Measurements from ENCODE around the gene BCKDK.
"Not testable (repeated sequence)": the region's sequence is repeated elsewhere in the genome, so short reads cannot be mapped to it uniquely, and the experiment has no call there.

Gene BCKDK

GRCh38 chr16:31143011-31143693, 35.0 kb downstream of the BCKDK start:
- ATAC-seq, result no peak
- TF ChIP-seq TOX (CRISPR knock-in tag; IDR thresholded peaks at IDR 0.05; ENCODE audit: borderline replicate concordance), result no peak
- TF ChIP-seq ISL1 (CRISPR knock-in tag; IDR thresholded peaks at IDR 0.05), result no peak
- no peak for TF ChIP-seq TCF4 (CRISPR knock-in tag; IDR thresholded peaks at IDR 0.05; ENCODE audit: borderline replicate concordance)
- no peak for TF ChIP-seq ZNF8 (CRISPR knock-in tag; IDR thresholded peaks at IDR 0.05)
- TF ChIP-seq CSDC2 (CRISPR knock-in tag; IDR thresholded peaks at IDR 0.05), result no peak
- no peak for TF ChIP-seq PATZ1 (CRISPR knock-in tag; IDR thresholded peaks at IDR 0.05; ENCODE audit: borderline replicate concordance)
- TF ChIP-seq GLIS3 (CRISPR knock-in tag; IDR thresholded peaks at IDR 0.05), result no peak
- TF ChIP-seq CSRNP3 (CRISPR knock-in tag; IDR thresholded peaks at IDR 0.05), result no peak
- no peak for TF ChIP-seq SNAI2 (CRISPR knock-in tag; IDR thresholded peaks at IDR 0.05)

- no peak for TF ChIP-seq ZNF8 (CRISPR knock-in tag; IDR thresholded peaks at IDR 0.05)
- no peak for TF ChIP-seq GLIS3 (CRISPR knock-in tag; IDR thresholded peaks at IDR 0.05)
- no peak for TF ChIP-seq TOX (CRISPR knock-in tag; IDR thresholded peaks at IDR 0.05; ENCODE audit: borderline replicate concordance)
- no peak for TF ChIP-seq SNAI2 (CRISPR knock-in tag; IDR thresholded peaks at IDR 0.05)
- no peak for TF ChIP-seq ZFP3 (CRISPR knock-in tag; IDR thresholded peaks at IDR 0.05)
- TF ChIP-seq CSDC2 (CRISPR knock-in tag; IDR thresholded peaks at IDR 0.05), result no peak
- no peak for TF ChIP-seq BACH2 (CRISPR knock-in tag; IDR thresholded peaks at IDR 0.05; ENCODE audit: borderline replicate concordance)
- no peak for TF ChIP-seq ZNF70 (CRISPR knock-in tag; IDR thresholded peaks at IDR 0.05)
- no peak for TF ChIP-seq RARB (CRISPR knock-in tag; IDR thresholded peaks at IDR 0.05)
- no peak for TF ChIP-seq ARNTL (CRISPR knock-in tag; IDR thresholded peaks at IDR 0.05; ENCODE audit: borderline replicate concordance, low read depth)
- no peak for TF ChIP-seq PATZ1 (CRISPR knock-in tag; IDR thresholded peaks at IDR 0.05; ENCODE audit: borderline replicate concordance)
- no peak for TF ChIP-seq ESRRG (CRISPR knock-in tag; IDR thresholded peaks at IDR 0.05)
- TF ChIP-seq ZC3H10 (CRISPR knock-in tag; IDR thresholded peaks at IDR 0.05), result no peak
- ATAC-seq, result no peak
Observed at GRCh38 chr16:31143694-31144148, 35.5 kb downstream of the BCKDK start.

GRCh38 chr16:31144418-31144817, 36.2 kb downstream of the BCKDK start:
- ATAC-seq, result not testable (repeated sequence)

- no peak for ATAC-seq
- TF ChIP-seq ESRRG (CRISPR knock-in tag; IDR thresholded peaks at IDR 0.05) (no peak), CREB5 (CRISPR knock-in tag; IDR thresholded peaks at IDR 0.05; ENCODE audit: low read depth) (no peak), GLIS3 (CRISPR knock-in tag; IDR thresholded peaks at IDR 0.05) (no peak), ZNF8 (CRISPR knock-in tag; IDR thresholded peaks at IDR 0.05) (no peak), POU6F1 (CRISPR knock-in tag; IDR thresholded peaks at IDR 0.05; ENCODE audit: borderline replicate concordance, low read depth) (no peak), OSR1 (CRISPR knock-in tag; IDR thresholded peaks at IDR 0.05) (no peak), PPARA (CRISPR knock-in tag; IDR thresholded peaks at IDR 0.05; ENCODE audit: borderline replicate concordance) (no peak), ZNF565 (CRISPR knock-in tag; conservative IDR thresholded peaks at IDR 0.05; ENCODE audit: low read depth) (no peak), TOX (CRISPR knock-in tag; IDR thresholded peaks at IDR 0.05; ENCODE audit: borderline replicate concordance) (no peak)
Observed at GRCh38 chr16:31145398-31145990, 37.3 kb downstream of the BCKDK start.
